HEK293 (cell line): ENCODE data around the gene ATOH8.

ENCODE experiments used
- PRDM10 ChIP-seq: fragments of 450-650 bp; formaldehyde crosslinking; IDR thresholded peaks from 2 replicates; pipeline ENCODE4 v1.5.1; 2016; ENCODE audit warnings: missing biosample characterization, missing genetic modification characterization
- YY1 ChIP-seq: fragments of 450-650 bp; formaldehyde crosslinking; IDR thresholded peaks from 2 replicates; pipeline ENCODE4 v1.5.1; 2018; ENCODE audit warnings: missing biosample characterization, missing genetic modification characterization
- ZNF292 ChIP-seq: fragments of 450-650 bp; formaldehyde crosslinking; IDR thresholded peaks from 2 replicates; pipeline ENCODE4 v1.5.1; 2016; ENCODE audit warnings: low read depth, missing biosample characterization, missing genetic modification characterization, borderline replicate concordance
- ZSCAN30 ChIP-seq: fragments of 450-650 bp; IDR thresholded peaks from 2 replicates; pipeline ENCODE4 v1.5.1; 2018; ENCODE audit warnings: missing biosample characterization, mild to moderate bottlenecking, missing genetic modification characterization, moderate library complexity
- TF ChIP-seq, protein P1 (sequence below): fragments of 450-650 bp; formaldehyde crosslinking; IDR thresholded peaks from 2 replicates; pipeline ENCODE4 v1.5.1; 2016; ENCODE audit warnings: missing biosample characterization, missing genetic modification characterization

- TF ChIP-seq YY1 (tag by site-specific recombination) (no peak), ZNF292 (tag by site-specific recombination) (no peak), ZSCAN30 (tag by site-specific recombination) (no peak), PRDM10 (no peak)
- TF ChIP-seq, protein P1, sequence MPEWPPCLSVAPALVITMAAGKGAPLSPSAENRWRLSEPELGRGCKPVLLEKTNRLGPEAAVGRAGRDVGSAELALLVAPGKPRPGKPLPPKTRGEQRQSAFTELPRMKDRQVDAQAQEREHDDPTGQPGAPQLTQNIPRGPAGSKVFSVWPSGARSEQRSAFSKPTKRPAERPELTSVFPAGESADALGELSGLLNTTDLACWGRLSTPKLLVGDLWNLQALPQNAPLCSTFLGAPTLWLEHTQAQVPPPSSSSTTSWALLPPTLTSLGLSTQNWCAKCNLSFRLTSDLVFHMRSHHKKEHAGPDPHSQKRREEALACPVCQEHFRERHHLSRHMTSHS = no peak
These were observed 42.8 kb downstream of the ATOH8 start for GRCh38 chr2:85796341-85797262.
